ENCODE results near the gene TMEM87B.

The TMEM87B gene

GRCh38 chr2:112156152-112156986 is 101.3 kb downstream of the TMEM87B start:
- peak in 1 of 2 donors; percentile 53 for DNase-seq
- H3K27me3 ChIP-seq, result no peaks in the 10 kb centered on the region
- intact Hi-C loops (cut with DNase I; ENCODE audit: low total_unique reads), result no loop called here
- H3K4me3 ChIP-seq, result no peak overlapping the region
- no peak overlapping the region for H3K27ac ChIP-seq
- H3K9me3 ChIP-seq, result no peaks in the 10 kb centered on the region
- H3K4me1 ChIP-seq, result no peaks in the 10 kb centered on the region
- H3K36me3 ChIP-seq, result no peaks in the 10 kb centered on the region
- TF ChIP-seq, protein P1, sequence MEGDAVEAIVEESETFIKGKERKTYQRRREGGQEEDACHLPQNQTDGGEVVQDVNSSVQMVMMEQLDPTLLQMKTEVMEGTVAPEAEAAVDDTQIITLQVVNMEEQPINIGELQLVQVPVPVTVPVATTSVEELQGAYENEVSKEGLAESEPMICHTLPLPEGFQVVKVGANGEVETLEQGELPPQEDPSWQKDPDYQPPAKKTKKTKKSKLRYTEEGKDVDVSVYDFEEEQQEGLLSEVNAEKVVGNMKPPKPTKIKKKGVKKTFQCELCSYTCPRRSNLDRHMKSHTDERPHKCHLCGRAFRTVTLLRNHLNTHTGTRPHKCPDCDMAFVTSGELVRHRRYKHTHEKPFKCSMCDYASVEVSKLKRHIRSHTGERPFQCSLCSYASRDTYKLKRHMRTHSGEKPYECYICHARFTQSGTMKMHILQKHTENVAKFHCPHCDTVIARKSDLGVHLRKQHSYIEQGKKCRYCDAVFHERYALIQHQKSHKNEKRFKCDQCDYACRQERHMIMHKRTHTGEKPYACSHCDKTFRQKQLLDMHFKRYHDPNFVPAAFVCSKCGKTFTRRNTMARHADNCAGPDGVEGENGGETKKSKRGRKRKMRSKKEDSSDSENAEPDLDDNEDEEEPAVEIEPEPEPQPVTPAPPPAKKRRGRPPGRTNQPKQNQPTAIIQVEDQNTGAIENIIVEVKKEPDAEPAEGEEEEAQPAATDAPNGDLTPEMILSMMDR (IDR thresholded peaks at IDR 0.05), result no peak

GRCh38 chr2:112157472-112157871 is 102.4 kb downstream of the TMEM87B start:
- H3K4me1 ChIP-seq, result no peaks in the 10 kb centered on the region
- no peak overlapping the region for H3K4me3 ChIP-seq
- H3K27ac ChIP-seq, result no peak overlapping the region
- no peaks in the 10 kb centered on the region for H3K36me3 ChIP-seq
- TF ChIP-seq, protein P1 (IDR thresholded peaks at IDR 0.05), result no peak
- no peaks in the 10 kb centered on the region for H3K9me3 ChIP-seq
- H3K27me3 ChIP-seq, result no peaks in the 10 kb centered on the region
- intact Hi-C loops (cut with DNase I; ENCODE audit: low total_unique reads), result no loop called here
- DNase-seq, result no peak

GRCh38 chr2:112159454-112159921 is 104.4 kb downstream of the TMEM87B start:
- TF ChIP-seq, protein P1 (IDR thresholded peaks at IDR 0.05), result no peak
- intact Hi-C loops (cut with DNase I; ENCODE audit: low total_unique reads), result no loop called here
- Histone ChIP-seq H3K9me3 (no peaks in the 10 kb centered on the region), H3K36me3 (no peaks in the 10 kb centered on the region), H3K27me3 (no peaks in the 10 kb centered on the region), H3K27ac (no peak overlapping the region), H3K4me1 (no peaks in the 10 kb centered on the region), H3K4me3 (no peak overlapping the region)
- DNase-seq, result peak in 1 of 2 donors; percentile 60

- Histone ChIP-seq H3K27ac (no peak overlapping the region), H3K9me3 (no peaks in the 10 kb centered on the region), H3K4me3 (no peak overlapping the region), H3K36me3 (no peaks in the 10 kb centered on the region), H3K27me3 (no peaks in the 10 kb centered on the region), H3K4me1 (no peaks in the 10 kb centered on the region)
- intact Hi-C loops (cut with DNase I; ENCODE audit: low total_unique reads), result no loop called here
- TF ChIP-seq, protein P1 (IDR thresholded peaks at IDR 0.05), result no peak
- peak in 1 of 2 donors; percentile 41 for DNase-seq
These were observed 105.5 kb downstream of the TMEM87B start for GRCh38 chr2:112160283-112161250.

DNA sequence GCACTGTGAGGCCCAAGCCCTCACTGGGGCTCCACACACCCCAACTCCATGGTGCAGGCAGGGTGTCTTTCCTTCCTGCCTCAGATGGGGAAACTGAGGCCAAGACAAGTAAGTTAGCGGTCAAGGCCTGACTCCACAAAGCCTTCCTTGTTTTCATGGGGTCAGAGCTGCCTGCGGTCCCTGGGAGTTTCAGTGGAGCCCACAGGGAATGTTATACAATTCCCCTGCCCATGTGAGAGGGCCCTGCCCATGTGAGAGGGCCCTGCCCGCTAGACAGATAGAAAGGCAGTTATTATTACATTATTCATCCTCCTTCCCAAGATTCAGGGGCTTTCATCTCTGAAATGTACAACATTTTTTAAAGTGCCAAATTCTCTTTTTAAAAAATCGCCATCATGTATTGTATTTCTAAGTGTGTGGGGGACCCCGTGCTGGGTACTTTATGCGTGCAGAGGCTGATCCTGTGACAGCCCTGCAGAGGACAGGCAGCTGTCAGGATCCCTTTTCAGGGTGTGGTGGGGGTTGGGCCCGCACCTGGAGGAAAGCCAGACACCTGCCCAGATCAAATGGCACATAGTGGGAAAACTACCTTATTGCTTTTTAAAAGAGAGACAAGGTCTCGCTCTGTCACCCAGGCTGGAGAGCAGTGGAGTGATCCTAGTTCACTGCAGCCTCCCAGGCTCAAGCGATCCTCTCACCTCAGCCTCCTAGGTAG is 106.5 kb downstream of the TMEM87B start:
- Histone ChIP-seq H3K9me3 (no peaks in the 10 kb centered on the region), H3K4me3 (no peak overlapping the region), H3K4me1 (no peaks in the 10 kb centered on the region), H3K27me3 (no peaks in the 10 kb centered on the region), H3K36me3 (no peaks in the 10 kb centered on the region), H3K27ac (no peak overlapping the region)
- peak in 1 of 2 donors; percentile 25 for DNase-seq
- TF ChIP-seq, protein P1 (IDR thresholded peaks at IDR 0.05), result no peak
- intact Hi-C loops (cut with DNase I; ENCODE audit: low total_unique reads), result no loop called here
